Astrocyte (in vitro differentiated cells and primary cell): ENCODE data around the gene S100A6. TPM values are rescaled to one million over a fixed set of nuclear protein-coding genes. Genes with fewer than 3 reads are reported as not detected.
"Not testable (repeated sequence)": the region's sequence is repeated elsewhere in the genome, so short reads cannot be mapped to it uniquely, and the experiment has no call there.

Experiments
- DNase-seq: peaks from one replicate; pipeline ENCODE4 v3.0.0-alpha.2; 2010; ENCODE audit warnings: low read depth
- FAIRE-seq: peaks from 2 replicates; lab custom pipeline; 2011; peaks lifted over from hg19 to GRCh38; lab: Jason Lieb, UNC
- H2AFZ ChIP-seq: 2 replicates; pipeline ENCODE4 v1.6.0; 2012; ENCODE audit warnings: low read depth, low read length, inconsistent platforms
- H3K27ac ChIP-seq: 2 replicates; pipeline ENCODE4 v1.5.1; 2011; ENCODE audit warnings: low read depth, low read length, inconsistent platforms
- H3K27me3 ChIP-seq: 2 replicates; pipeline ENCODE4 v1.6.0; 2011; ENCODE audit warnings: low read length, inconsistent platforms; ENCODE audit not compliant: insufficient read depth
- H3K36me3 ChIP-seq: 2 replicates; pipeline ENCODE4 v1.5.1; 2011; ENCODE audit warnings: low read length, inconsistent platforms; ENCODE audit not compliant: insufficient read depth
- H3K4me1 ChIP-seq: 2 replicates; pipeline ENCODE4 v1.5.1; 2011; ENCODE audit warnings: low read length, inconsistent platforms; ENCODE audit not compliant: insufficient read depth
- H3K4me2 ChIP-seq: 2 replicates; pipeline ENCODE4 v1.6.0; 2012; ENCODE audit warnings: low read length, inconsistent platforms
- H3K4me3 ChIP-seq: 2 replicates; pipeline ENCODE4 v1.5.1; 2011; ENCODE audit warnings: low read depth, mild to moderate bottlenecking, low read length, inconsistent platforms; ENCODE audit not compliant: insufficient read depth
- H3K79me2 ChIP-seq: 2 replicates; pipeline ENCODE4 v1.6.0; 2012; ENCODE audit warnings: mild to moderate bottlenecking, low read length, inconsistent platforms; ENCODE audit not compliant: insufficient read depth
- H3K9ac ChIP-seq: 2 replicates; pipeline ENCODE4 v1.6.0; 2012; ENCODE audit warnings: mild to moderate bottlenecking, low read length, inconsistent platforms
- H3K9me3 ChIP-seq: 2 replicates; pipeline ENCODE4 v1.5.1; 2012; ENCODE audit warnings: low read depth, mild to moderate bottlenecking, low read length, inconsistent platforms; ENCODE audit not compliant: insufficient read depth
- H4K20me1 ChIP-seq: 2 replicates; pipeline ENCODE4 v1.6.0; 2012; ENCODE audit warnings: low read length, inconsistent platforms; ENCODE audit not compliant: insufficient read depth
- H3K27ac Mint-ChIP-seq: one replicate; pipeline ENCODE4 v1.8.0; 2021; ENCODE audit warnings: mild to moderate bottlenecking, mixed read lengths; ENCODE audit not compliant: unreplicated experiment
- H3K27me3 Mint-ChIP-seq: one replicate; pipeline ENCODE4 v1.8.0; 2021; ENCODE audit warnings: low read depth, mixed read lengths; ENCODE audit not compliant: unreplicated experiment
- H3K36me3 Mint-ChIP-seq: one replicate; pipeline ENCODE4 v1.8.0; 2021; ENCODE audit warnings: low read depth, mixed read lengths; ENCODE audit not compliant: unreplicated experiment
- H3K4me1 Mint-ChIP-seq: one replicate; pipeline ENCODE4 v1.8.0; 2021; ENCODE audit warnings: low read depth, mixed read lengths; ENCODE audit not compliant: unreplicated experiment
- H3K4me3 Mint-ChIP-seq: one replicate; pipeline ENCODE4 v1.8.0; 2021; ENCODE audit warnings: mild to moderate bottlenecking, moderate library complexity, mixed read lengths; ENCODE audit not compliant: unreplicated experiment
- H3K9me3 Mint-ChIP-seq: one replicate; pipeline ENCODE4 v1.8.0; 2021; ENCODE audit warnings: mild to moderate bottlenecking, mixed read lengths; ENCODE audit not compliant: unreplicated experiment
- EZH2 ChIP-seq: IDR thresholded peaks from 2 replicates; pipeline ENCODE4 v1.6.1; 2012; ENCODE audit warnings: mild to moderate bottlenecking, low read length, inconsistent platforms; ENCODE audit not compliant: insufficient read depth
- total RNA-seq: library from RNA; stranded (reverse); gene quantifications from 2 replicates; pipeline ENCODE4 v1.2.1, GENCODE V29; 2021
- TF ChIP-seq, protein P1 (sequence below): IDR thresholded peaks from 2 replicates; pipeline ENCODE4 v1.5.1; 2011; ENCODE audit warnings: low read depth, mild to moderate bottlenecking, inconsistent platforms, low read length, moderate library complexity; ENCODE audit not compliant: insufficient read depth

The S100A6 gene
- total RNA-seq, 1 donor from 2014 or later, result 125 TPM

DNA sequence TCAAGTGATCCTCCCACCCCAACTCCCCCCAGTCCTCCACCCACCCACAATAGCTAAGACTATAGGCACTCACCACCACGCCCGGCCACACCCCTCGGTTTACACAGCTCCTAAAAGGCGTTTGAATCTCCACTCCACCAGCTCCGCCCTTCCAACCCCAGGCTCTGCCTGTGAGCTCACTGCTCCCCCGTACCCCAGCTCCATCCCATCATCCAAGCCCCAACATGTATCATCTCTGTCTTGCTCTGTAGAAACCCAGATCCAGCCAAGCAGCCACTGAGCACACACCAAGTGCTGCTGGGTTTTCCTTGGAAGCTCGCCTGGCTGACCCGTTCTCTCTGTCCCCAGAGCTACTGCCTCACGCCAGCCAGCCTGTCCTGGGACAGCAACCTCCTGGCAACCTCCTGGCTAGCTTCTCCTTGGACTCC lies 41.8 kb upstream of the S100A6 start:
- H3K27ac ChIP-seq, result no peak overlapping the region
- peaks cover 22% of the 10 kb centered on the region for H3K4me1 Mint-ChIP-seq
- no peaks in the 10 kb centered on the region for H3K27me3 Mint-ChIP-seq
- no peaks in the 10 kb centered on the region for H3K36me3 ChIP-seq
- peaks cover 2% of the 10 kb centered on the region for H3K9me3 Mint-ChIP-seq
- H3K36me3 Mint-ChIP-seq, result no peaks in the 10 kb centered on the region
- DNase-seq, result no peak
- no peak for FAIRE-seq
- no peaks in the 10 kb centered on the region for H3K9me3 ChIP-seq
- H3K9ac ChIP-seq, result no peak overlapping the region
- no peaks in the 10 kb centered on the region for H4K20me1 ChIP-seq
- H2AFZ ChIP-seq, result no peak overlapping the region
- H3K79me2 ChIP-seq, result no peaks in the 10 kb centered on the region
- H3K27me3 ChIP-seq, result no peaks in the 10 kb centered on the region
- peaks cover 9% of the 10 kb centered on the region for H3K4me1 ChIP-seq
- no peak overlapping the region for H3K4me3 Mint-ChIP-seq
- H3K27ac Mint-ChIP-seq, result peak overlapping the region; percentile 1
- no peak overlapping the region for H3K4me3 ChIP-seq
- H3K4me2 ChIP-seq, result no peak overlapping the region
- no peak for TF ChIP-seq EZH2
- TF ChIP-seq, protein P1, sequence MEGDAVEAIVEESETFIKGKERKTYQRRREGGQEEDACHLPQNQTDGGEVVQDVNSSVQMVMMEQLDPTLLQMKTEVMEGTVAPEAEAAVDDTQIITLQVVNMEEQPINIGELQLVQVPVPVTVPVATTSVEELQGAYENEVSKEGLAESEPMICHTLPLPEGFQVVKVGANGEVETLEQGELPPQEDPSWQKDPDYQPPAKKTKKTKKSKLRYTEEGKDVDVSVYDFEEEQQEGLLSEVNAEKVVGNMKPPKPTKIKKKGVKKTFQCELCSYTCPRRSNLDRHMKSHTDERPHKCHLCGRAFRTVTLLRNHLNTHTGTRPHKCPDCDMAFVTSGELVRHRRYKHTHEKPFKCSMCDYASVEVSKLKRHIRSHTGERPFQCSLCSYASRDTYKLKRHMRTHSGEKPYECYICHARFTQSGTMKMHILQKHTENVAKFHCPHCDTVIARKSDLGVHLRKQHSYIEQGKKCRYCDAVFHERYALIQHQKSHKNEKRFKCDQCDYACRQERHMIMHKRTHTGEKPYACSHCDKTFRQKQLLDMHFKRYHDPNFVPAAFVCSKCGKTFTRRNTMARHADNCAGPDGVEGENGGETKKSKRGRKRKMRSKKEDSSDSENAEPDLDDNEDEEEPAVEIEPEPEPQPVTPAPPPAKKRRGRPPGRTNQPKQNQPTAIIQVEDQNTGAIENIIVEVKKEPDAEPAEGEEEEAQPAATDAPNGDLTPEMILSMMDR, result no peak

DNA sequence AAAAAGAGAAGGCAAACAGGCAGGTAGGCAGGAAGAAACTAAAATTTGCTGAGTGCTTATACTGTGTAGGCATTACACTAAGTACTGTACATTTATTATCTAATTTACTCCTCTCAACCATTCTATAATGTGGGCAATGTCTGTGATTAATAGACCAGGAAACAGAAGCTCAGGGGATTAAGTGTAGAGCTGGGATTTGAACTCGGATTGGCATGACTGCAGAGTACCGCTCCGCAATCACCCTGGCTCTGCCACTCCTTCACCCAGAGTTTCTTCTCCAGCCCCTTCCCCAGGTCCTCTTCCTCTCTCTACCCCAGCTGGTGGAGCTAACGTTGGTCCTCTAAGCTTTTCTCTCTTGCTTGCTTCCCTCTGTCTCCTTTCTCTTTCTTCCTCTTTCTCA lies 41.3 kb upstream of the S100A6 start:
- Histone ChIP-seq H3K79me2 (no peaks in the 10 kb centered on the region), H3K4me3 (no peak overlapping the region), H3K36me3 (no peaks in the 10 kb centered on the region), H2AFZ (no peak overlapping the region), H3K27ac (no peak overlapping the region), H3K4me2 (no peak overlapping the region), H3K27me3 (no peaks in the 10 kb centered on the region), H3K9ac (no peak overlapping the region), H4K20me1 (no peaks in the 10 kb centered on the region), H3K4me1 (peaks cover 14% of the 10 kb centered on the region), H3K9me3 (no peaks in the 10 kb centered on the region)
- H3K9me3 Mint-ChIP-seq, result peaks cover 2% of the 10 kb centered on the region
- no peak for TF ChIP-seq EZH2
- TF ChIP-seq, protein P1, result no peak
- no peak overlapping the region for H3K4me3 Mint-ChIP-seq
- DNase-seq (no peak), FAIRE-seq (no peak)
- H3K27me3 Mint-ChIP-seq, result no peaks in the 10 kb centered on the region
- no peaks in the 10 kb centered on the region for H3K36me3 Mint-ChIP-seq
- peaks cover 24% of the 10 kb centered on the region for H3K4me1 Mint-ChIP-seq
- no peak overlapping the region for H3K27ac Mint-ChIP-seq

DNA sequence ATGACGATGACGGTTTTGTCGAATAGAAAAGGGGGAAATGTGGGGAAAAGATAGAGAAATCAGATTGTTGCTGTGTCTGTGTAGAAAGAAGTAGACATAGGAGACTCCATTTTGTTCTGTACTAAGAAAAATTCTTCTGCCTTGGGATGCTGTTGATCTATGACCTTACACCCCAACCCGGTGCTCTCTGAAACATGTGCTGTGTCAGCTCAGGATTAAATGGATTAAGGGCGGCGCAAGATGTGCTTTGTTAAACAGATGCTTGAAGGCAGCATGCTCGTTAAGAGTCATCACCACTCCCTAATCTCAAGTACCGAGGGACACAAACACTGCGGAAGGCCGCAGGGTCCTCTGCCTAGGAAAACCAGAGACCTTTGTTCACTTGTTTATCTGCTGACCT lies 39.7 kb upstream of the S100A6 start:
- FAIRE-seq, H3K27me3 ChIP-seq: not testable (repeated sequence)

DNA sequence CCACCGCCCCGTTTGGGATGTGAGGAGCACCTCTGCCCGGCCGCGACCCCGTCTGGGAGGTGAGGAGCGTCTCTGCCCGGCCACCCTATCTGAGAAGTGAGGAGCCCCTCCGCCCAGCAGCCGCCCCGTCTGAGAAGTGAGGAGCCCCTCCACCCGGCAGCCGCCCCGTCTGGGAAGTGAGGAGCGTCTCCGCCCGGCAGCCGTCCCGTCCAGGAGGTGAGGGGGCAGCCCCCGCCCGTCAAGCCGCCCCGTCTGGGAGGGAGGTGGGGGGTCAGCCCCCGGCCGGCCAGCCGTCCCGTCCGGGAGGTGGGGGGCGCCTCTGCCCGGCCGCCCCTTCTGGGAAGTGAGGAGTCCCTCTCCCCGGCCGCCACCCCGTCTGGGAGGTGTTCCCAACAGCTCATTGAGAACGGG lies 39.3 kb upstream of the S100A6 start:
- FAIRE-seq, DNase-seq, H3K4me3 ChIP-seq, H3K4me3 Mint-ChIP-seq, H3K36me3 ChIP-seq, H3K9me3 ChIP-seq, H2AFZ ChIP-seq, H4K20me1 ChIP-seq, H3K27ac Mint-ChIP-seq, H3K27me3 Mint-ChIP-seq, H3K79me2 ChIP-seq, H3K27me3 ChIP-seq, H3K36me3 Mint-ChIP-seq, H3K4me2 ChIP-seq, H3K9me3 Mint-ChIP-seq, H3K27ac ChIP-seq, H3K9ac ChIP-seq: not testable (repeated sequence)
- H3K4me1 ChIP-seq, result peaks cover 21% of the 10 kb centered on the region
- peaks cover 24% of the 10 kb centered on the region for H3K4me1 Mint-ChIP-seq

More for the DNA sequence above, 39.7 kb upstream of the S100A6 start:
- not testable (repeated sequence) for H3K36me3 Mint-ChIP-seq, H4K20me1 ChIP-seq, H3K36me3 ChIP-seq, H3K4me3 Mint-ChIP-seq, H3K27ac Mint-ChIP-seq, H3K9me3 Mint-ChIP-seq, H3K4me2 ChIP-seq, H3K9ac ChIP-seq, H3K27ac ChIP-seq, H2AFZ ChIP-seq, DNase-seq, H3K27me3 Mint-ChIP-seq, H3K9me3 ChIP-seq, H3K79me2 ChIP-seq, H3K4me3 ChIP-seq
- peaks cover 24% of the 10 kb centered on the region for H3K4me1 Mint-ChIP-seq
- H3K4me1 ChIP-seq, result peaks cover 21% of the 10 kb centered on the region
